NCI-H128 (cell line): ENCODE data around the gene SERPINH1.
A peak's percentile ranks its signal among the peaks of the same experiment; 100 is the strongest.

Experiments used
- DNase-seq: peaks from one replicate; lab custom pipeline; 2025; ENCODE audit not compliant: unreplicated experiment; lab: John Stamatoyannopoulos, UW

SERPINH1 gene

GRCh38 chr11:75594211-75594610 lies 32.2 kb downstream of the SERPINH1 start:
- DNase-seq: no peak

GRCh38 chr11:75595429-75595828 lies 33.4 kb downstream of the SERPINH1 start:
- DNase-seq: no peak

GRCh38 chr11:75596914-75597313 lies 34.9 kb downstream of the SERPINH1 start:
- no peak for DNase-seq

- DNase-seq: peak; percentile 2
Measured at GRCh38 chr11:75597636-75598035, 35.6 kb downstream of the SERPINH1 start.

DNA sequence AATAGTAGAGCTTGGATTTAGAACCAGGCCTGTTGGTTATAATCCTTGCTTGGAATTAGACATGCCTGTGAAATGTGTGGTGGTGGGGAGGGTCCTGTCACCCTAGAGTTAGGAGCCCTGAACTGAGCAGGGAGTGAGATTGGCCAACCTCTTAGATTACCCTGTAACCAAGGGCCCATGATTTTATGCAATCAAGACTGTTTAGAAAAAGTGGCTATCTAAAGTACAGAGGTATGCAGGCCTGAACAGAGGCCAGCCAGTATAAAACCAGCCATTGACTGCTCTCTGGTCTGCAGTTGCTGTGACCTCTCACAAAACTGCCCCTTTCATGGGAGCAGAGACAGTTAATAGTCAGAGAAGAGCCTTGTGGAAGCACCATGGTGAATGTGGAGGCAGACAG lies 36.2 kb downstream of the SERPINH1 start:
- no peak for DNase-seq

- no peak for DNase-seq
Measured at GRCh38 chr11:75598900-75599299, 36.8 kb downstream of the SERPINH1 start.

- DNase-seq: no peak
Measured at GRCh38 chr11:75600356-75600755, 38.3 kb downstream of the SERPINH1 start.

- no peak for DNase-seq
Measured at GRCh38 chr11:75601494-75601893, 39.4 kb downstream of the SERPINH1 start.

- DNase-seq: no peak
Measured at GRCh38 chr11:75602951-75603350, 40.9 kb downstream of the SERPINH1 start.

DNA sequence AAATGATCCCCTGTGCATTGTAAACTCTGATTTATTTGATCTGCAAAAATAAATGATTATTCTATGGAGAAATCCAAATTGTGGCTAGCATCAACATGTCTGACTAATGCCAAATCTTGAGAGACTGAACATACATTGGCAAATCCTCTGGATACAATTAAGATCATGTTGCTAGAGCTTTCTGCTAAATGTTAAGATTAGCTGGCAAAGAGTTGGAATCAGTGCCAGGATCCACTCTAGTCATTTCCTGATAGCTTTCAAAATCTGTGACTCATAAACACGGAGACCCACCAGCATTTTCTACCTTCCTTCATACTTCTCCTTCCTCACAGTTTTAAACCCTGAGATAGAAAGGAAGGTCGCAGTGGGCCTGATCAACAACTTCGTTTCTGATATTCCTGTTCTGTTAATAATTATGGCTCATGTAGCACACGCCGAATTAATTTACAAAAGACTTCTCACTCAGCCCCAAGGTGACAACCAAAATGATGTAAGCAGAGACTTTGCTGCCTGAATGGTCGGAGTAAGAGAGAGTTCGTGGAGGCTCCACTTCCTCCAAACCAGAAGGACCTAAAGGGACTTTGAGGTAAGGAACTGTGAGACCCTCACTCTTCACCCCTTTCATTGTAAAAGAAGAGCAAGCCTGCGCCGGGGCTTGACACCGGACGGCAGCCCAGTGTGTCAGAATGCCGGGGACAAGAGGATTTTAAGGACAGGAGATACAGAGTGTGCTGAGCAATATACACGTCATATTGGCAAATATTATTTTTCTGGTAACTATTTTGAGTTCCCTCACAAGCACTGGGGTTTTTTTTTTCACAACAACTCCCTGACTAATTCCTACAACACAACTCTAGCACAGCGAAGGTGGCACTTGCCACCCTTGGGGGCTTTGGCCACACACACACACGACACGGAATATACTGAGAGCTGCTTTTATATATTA lies 42.0 kb downstream of the SERPINH1 start:
- no peak for DNase-seq

DNA sequence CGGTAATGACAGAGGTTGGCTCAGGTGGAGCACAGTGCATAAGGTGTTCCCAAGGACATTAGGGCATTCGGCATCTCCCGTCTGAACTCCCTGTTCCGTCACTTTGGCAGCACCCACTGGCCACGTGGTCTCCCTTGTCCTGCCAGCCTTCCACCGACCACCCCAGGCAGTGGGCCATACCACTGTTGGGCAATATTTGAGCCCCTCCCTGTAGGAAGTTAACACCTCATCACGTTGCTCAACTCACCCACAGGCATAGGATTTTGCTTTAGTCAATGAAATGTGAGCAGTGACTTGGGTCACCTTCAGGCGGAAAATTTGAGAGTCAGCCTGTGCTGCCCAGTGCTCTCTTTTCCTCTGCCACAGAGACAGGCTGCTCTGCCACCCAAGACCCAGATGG lies 44.0 kb downstream of the SERPINH1 start:
- no peak for DNase-seq

DNA sequence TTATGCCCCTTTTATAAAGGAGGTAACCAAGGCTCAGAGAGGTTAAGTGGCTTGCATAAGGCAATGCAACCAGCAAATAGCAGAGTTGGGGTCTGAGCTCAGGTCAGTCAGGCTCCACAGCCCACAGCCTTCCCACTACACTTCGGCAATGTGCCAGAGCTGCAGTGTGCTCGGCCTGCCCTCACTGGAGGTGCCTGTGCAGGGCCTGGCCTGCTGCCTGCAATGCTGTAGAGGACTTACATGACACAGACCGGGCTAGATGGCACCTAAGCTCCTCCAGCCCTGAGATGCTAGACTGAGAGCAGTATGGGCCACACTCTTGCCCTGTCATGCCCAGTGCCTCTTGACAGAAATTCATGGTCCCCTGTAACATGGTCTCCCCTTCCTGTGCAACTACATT lies 49.8 kb downstream of the SERPINH1 start:
- DNase-seq: no peak

DNA sequence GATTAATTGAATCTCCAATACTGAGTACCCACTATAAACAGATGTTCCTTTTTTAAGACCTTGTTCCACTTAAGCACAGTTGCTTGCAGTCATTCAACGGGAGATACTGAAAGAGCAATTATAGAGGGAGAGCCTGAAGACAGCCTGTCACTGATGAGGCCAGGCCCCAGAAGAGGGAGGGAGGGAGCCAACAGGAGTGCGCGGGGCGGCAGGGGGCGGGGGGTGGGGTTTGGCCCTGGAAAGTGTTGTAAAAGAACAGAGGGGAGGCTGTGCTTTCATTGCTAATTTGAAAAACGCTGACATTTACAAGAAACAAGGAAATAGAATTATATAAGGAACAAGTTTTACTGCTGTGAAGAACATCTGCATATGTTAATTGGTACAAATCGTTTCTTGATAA lies 53.7 kb downstream of the SERPINH1 start:
- no peak for DNase-seq

- DNase-seq: no peak
Measured at GRCh38 chr11:75616281-75616680, 54.2 kb downstream of the SERPINH1 start.
